ENCODE measurements around the gene TBXAS1. TPM values are rescaled to one million over a fixed set of nuclear protein-coding genes. Genes with fewer than 3 reads are reported as not detected.

The TBXAS1 gene
- total RNA-seq, 2 donors from 2014 or later = 12.0 to 17.0 TPM

- no peak overlapping the region for H3K4me3 ChIP-seq
- no peak for DNase-seq
- H3K27me3 ChIP-seq = no peaks in the 10 kb centered on the region
- H3K9ac ChIP-seq (ENCODE audit: low read depth in 2 of 2, low read length in 2 of 2) = no peak overlapping the region
- intact Hi-C loops (cut with DNase I) = no loop called here
- H3K27ac ChIP-seq = no peak overlapping the region
- no peaks in the 10 kb centered on the region for H3K36me3 ChIP-seq
- H3K4me1 ChIP-seq = no peaks in the 10 kb centered on the region
- no peak for TF ChIP-seq CTCF (IDR thresholded peaks at IDR 0.05)
- no peaks in the 10 kb centered on the region for H3K9me3 ChIP-seq
Observed at GRCh38 chr7:139886899-139887298, 57.8 kb downstream of the TBXAS1 start.

GRCh38 chr7:139887992-139888481 lies 59.0 kb downstream of the TBXAS1 start:
- no peaks in the 10 kb centered on the region for H3K9me3 ChIP-seq
- H3K9ac ChIP-seq (ENCODE audit: low read depth in 2 of 2, low read length in 2 of 2) = no peak overlapping the region
- no peak overlapping the region for H3K27ac ChIP-seq
- intact Hi-C loops (cut with DNase I) = no loop called here
- no peaks in the 10 kb centered on the region for H3K4me1 ChIP-seq
- no peaks in the 10 kb centered on the region for H3K36me3 ChIP-seq
- DNase-seq = no peak
- TF ChIP-seq CTCF (IDR thresholded peaks at IDR 0.05) = no peak
- no peak overlapping the region for H3K4me3 ChIP-seq
- H3K27me3 ChIP-seq = no peaks in the 10 kb centered on the region

GRCh38 chr7:139889186-139889871 lies 60.3 kb downstream of the TBXAS1 start:
- no peak for TF ChIP-seq CTCF (IDR thresholded peaks at IDR 0.05)
- Histone ChIP-seq H3K4me3 (no peak overlapping the region), H3K36me3 (no peaks in the 10 kb centered on the region), H3K9ac (ENCODE audit: low read depth in 2 of 2, low read length in 2 of 2) (no peak overlapping the region), H3K4me1 (no peaks in the 10 kb centered on the region), H3K27ac (no peak overlapping the region), H3K9me3 (no peaks in the 10 kb centered on the region), H3K27me3 (no peaks in the 10 kb centered on the region)
- intact Hi-C loops (cut with DNase I) = no loop called here
- no peak for DNase-seq

- no peaks in the 10 kb centered on the region for H3K9me3 ChIP-seq
- no peaks in the 10 kb centered on the region for H3K27me3 ChIP-seq
- H3K9ac ChIP-seq (ENCODE audit: low read depth in 2 of 2, low read length in 2 of 2) = no peak overlapping the region
- no peak overlapping the region for H3K27ac ChIP-seq
- no peak for DNase-seq
- no peak overlapping the region for H3K4me3 ChIP-seq
- H3K4me1 ChIP-seq = no peaks in the 10 kb centered on the region
- no peaks in the 10 kb centered on the region for H3K36me3 ChIP-seq
- no peak for TF ChIP-seq CTCF (IDR thresholded peaks at IDR 0.05)
- intact Hi-C loops (cut with DNase I) = no loop called here
Observed at GRCh38 chr7:139893461-139893860, 64.4 kb downstream of the TBXAS1 start.

GRCh38 chr7:139893999-139894398 lies 64.9 kb downstream of the TBXAS1 start:
- Histone ChIP-seq H3K4me1 (no peaks in the 10 kb centered on the region), H3K36me3 (no peaks in the 10 kb centered on the region), H3K9ac (ENCODE audit: low read depth in 2 of 2, low read length in 2 of 2) (no peak overlapping the region), H3K9me3 (no peaks in the 10 kb centered on the region), H3K27me3 (no peaks in the 10 kb centered on the region), H3K27ac (no peak overlapping the region), H3K4me3 (no peak overlapping the region)
- TF ChIP-seq CTCF (IDR thresholded peaks at IDR 0.05) = no peak
- intact Hi-C loops (cut with DNase I) = no loop called here
- no peak for DNase-seq
